ENCODE results near the gene PPP1R2B.

GRCh38 chr5:156819537-156819936 lies 30.6 kb upstream of the PPP1R2B start:
- no peak for TF ChIP-seq CTCF (IDR thresholded peaks at IDR 0.05)
- TF ChIP-seq POLR2A (IDR thresholded peaks at IDR 0.05) = no peak
